GM18508 (cell line): Measurements from ENCODE around the gene NDUFB5.

Source experiments
- ATAC-seq: cut with Tn5 transposase; IDR thresholded peaks from one replicate; pipeline ENCODE4 v1.9.1; 2021; ENCODE audit warnings: moderate number of reproducible peaks; ENCODE audit not compliant: insufficient read depth, unreplicated experiment

The NDUFB5 gene

GRCh38 chr3:179672918-179673317 is 68.3 kb downstream of the NDUFB5 start:
- ATAC-seq, result no peak

DNA sequence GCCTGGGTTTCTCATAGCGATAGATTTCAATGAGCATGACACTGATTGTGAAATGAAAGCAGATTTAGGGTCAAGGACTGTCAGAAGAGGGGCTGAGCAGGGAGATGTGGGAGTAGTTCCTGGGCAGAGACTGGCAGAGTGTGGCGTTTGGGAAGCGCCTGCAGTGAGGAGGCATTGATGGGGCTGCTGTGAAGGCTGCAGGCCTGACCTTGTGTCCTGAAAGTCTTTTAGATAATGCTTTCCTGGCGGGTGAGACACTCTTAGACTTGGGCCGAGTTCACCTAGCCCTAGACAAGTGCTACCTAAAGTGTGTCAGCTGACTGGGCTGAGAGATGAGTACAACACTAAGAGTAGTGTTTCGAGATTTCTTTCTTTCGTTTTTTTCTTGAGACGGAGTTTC is 68.9 kb downstream of the NDUFB5 start:
- no peak for ATAC-seq

DNA sequence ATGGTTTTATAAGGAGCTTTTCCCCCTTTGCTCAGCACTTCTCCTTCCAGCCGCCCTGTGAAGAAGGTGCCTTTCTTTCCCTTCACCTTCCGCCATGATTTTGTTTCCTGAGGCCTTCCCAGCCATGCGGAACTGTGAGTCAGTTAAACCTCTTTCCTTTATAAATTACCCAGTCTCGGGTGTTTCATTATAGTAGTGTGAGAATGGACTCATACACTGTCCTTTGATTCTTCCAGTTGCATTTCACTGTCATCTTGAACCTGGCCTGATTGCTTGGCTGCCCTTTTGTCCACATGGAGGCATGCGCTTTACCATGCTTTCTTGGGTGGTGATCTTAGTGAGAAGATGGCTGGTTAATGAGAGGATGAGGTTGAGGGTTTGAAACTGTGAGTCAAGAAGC is 71.5 kb downstream of the NDUFB5 start:
- no peak for ATAC-seq
